Breast epithelium (tissue), 3 donors: ENCODE measurements around the gene IRAK1.

Experiments
- POLR2A ChIP-seq: fragments of 450-650 bp; IDR thresholded peaks from one replicate; pipeline ENCODE4 v1.6.1; 2016; ENCODE audit warnings: antibody characterized with exemption, mild to moderate bottlenecking, moderate library complexity
- POLR2AphosphoS5 ChIP-seq, 3 donors: sonication (generic); formaldehyde crosslinking; IDR thresholded peaks; one replicate each; pipeline ENCODE4 v1.6.1; 2017; ENCODE audit warnings: antibody characterized with exemption in 3 of 3
- TF ChIP-seq, protein P1 (sequence below), 3 donors: fragments of 450-650 bp; IDR thresholded peaks; one replicate each; pipeline ENCODE4 v1.5.1; 2016 to 2017; ENCODE audit warnings: antibody characterized with exemption in 3 of 3, mild to moderate bottlenecking in 3 of 3, moderate library complexity in 3 of 3

DNA sequence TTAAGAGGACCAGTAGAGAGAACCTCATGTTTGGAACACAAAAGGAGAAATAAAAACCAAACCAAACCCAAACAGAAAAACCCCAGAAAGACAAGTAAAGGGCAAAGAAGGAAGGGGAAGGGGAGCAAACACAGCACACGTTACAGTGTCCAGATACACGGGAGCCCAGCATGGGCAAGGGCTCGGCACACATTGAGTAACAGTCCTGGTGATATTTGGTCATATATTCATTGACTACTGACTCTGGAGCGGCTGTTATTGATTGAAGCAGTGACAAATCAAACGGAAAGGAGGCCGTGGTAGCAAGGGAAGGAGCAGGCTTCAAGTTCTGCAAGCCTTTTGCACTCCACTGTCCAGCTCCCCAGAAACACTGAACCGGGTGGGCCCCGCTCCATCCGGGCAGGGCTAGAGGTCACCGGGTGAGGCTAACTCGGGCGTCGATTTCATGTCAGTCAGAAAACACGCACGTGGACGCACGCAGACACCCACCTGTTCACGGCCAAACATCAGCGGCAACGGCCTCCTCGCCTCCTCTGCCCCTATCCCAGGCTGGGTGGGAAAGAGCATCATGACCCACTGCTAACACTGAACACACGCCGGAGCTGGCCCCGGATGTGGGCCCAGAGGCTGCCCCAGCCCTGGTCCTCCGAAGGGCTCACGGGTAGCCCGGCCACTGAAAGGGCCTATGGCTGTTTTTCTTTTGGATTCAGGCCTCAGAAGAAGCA, 3.7 kb upstream of the IRAK1 start:
- TF ChIP-seq, protein P1, sequence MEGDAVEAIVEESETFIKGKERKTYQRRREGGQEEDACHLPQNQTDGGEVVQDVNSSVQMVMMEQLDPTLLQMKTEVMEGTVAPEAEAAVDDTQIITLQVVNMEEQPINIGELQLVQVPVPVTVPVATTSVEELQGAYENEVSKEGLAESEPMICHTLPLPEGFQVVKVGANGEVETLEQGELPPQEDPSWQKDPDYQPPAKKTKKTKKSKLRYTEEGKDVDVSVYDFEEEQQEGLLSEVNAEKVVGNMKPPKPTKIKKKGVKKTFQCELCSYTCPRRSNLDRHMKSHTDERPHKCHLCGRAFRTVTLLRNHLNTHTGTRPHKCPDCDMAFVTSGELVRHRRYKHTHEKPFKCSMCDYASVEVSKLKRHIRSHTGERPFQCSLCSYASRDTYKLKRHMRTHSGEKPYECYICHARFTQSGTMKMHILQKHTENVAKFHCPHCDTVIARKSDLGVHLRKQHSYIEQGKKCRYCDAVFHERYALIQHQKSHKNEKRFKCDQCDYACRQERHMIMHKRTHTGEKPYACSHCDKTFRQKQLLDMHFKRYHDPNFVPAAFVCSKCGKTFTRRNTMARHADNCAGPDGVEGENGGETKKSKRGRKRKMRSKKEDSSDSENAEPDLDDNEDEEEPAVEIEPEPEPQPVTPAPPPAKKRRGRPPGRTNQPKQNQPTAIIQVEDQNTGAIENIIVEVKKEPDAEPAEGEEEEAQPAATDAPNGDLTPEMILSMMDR (IDR thresholded peaks at IDR 0.05), result no peak
- TF ChIP-seq POLR2A, result no peak
- TF ChIP-seq POLR2AphosphoS5 (IDR thresholded peaks at IDR 0.05), result no peak
